ENCODE results near the gene PLCH2.

The PLCH2 gene

GRCh38 chr1:2503554-2504224, 27.6 kb downstream of the PLCH2 start:
- Mint-ChIP-seq H3K9me3 (no peaks in the 10 kb centered on the region), H3K27ac (no peak overlapping the region), H3K4me1 (peaks cover 15% of the 10 kb centered on the region), H3K4me3 (no peak overlapping the region), H3K36me3 (peaks cover 25% of the 10 kb centered on the region)
- ATAC-seq (no peak), DNase-seq (ENCODE audit: low spot score in 2 of 2) (no peak)

GRCh38 chr1:2504225-2504948, 28.3 kb downstream of the PLCH2 start:
- ATAC-seq, result no peak
- H3K4me3 Mint-ChIP-seq, result no peak overlapping the region
- DNase-seq (ENCODE audit: low spot score in 2 of 2), result no peak
- peaks cover 31% of the 10 kb centered on the region for H3K36me3 Mint-ChIP-seq
- no peak overlapping the region for H3K27ac Mint-ChIP-seq
- H3K4me1 Mint-ChIP-seq, result peaks cover 15% of the 10 kb centered on the region
- H3K9me3 Mint-ChIP-seq, result no peaks in the 10 kb centered on the region

GRCh38 chr1:2504949-2505272, 28.8 kb downstream of the PLCH2 start:
- H3K4me3 Mint-ChIP-seq, result no peak overlapping the region
- H3K9me3 Mint-ChIP-seq, result no peaks in the 10 kb centered on the region
- DNase-seq (ENCODE audit: low spot score in 2 of 2) (no peak), ATAC-seq (no peak)
- H3K27ac Mint-ChIP-seq, result no peak overlapping the region
- peaks cover 12% of the 10 kb centered on the region for H3K4me1 Mint-ChIP-seq
- peaks cover 36% of the 10 kb centered on the region for H3K36me3 Mint-ChIP-seq

GRCh38 chr1:2505461-2505994, 29.4 kb downstream of the PLCH2 start:
- Mint-ChIP-seq H3K36me3 (peaks cover 42% of the 10 kb centered on the region), H3K27ac (peak overlapping the region; percentile 32), H3K9me3 (no peaks in the 10 kb centered on the region), H3K4me3 (no peak overlapping the region), H3K4me1 (peaks cover 6% of the 10 kb centered on the region)
- no peak for ATAC-seq
- no peak for DNase-seq (ENCODE audit: low spot score in 2 of 2)

- no peak overlapping the region for H3K4me3 Mint-ChIP-seq
- peak overlapping the region; percentile 45 for H3K27ac Mint-ChIP-seq
- DNase-seq (ENCODE audit: low spot score in 2 of 2), result no peak
- H3K4me1 Mint-ChIP-seq, result no peaks in the 10 kb centered on the region
- peaks cover 45% of the 10 kb centered on the region for H3K36me3 Mint-ChIP-seq
- ATAC-seq, result peak; percentile 2
- no peaks in the 10 kb centered on the region for H3K9me3 Mint-ChIP-seq
Observed at GRCh38 chr1:2506007-2506860, 30.1 kb downstream of the PLCH2 start.

- Mint-ChIP-seq H3K27ac (peak overlapping the region; percentile 45), H3K36me3 (peaks cover 53% of the 10 kb centered on the region), H3K4me3 (no peak overlapping the region), H3K4me1 (no peaks in the 10 kb centered on the region), H3K9me3 (no peaks in the 10 kb centered on the region)
- ATAC-seq, result no peak
- DNase-seq (ENCODE audit: low spot score in 2 of 2), result no peak
Observed at GRCh38 chr1:2506901-2507565, 30.9 kb downstream of the PLCH2 start.

GRCh38 chr1:2507744-2508155, 31.7 kb downstream of the PLCH2 start:
- Mint-ChIP-seq H3K4me1 (no peaks in the 10 kb centered on the region), H3K36me3 (peaks cover 59% of the 10 kb centered on the region), H3K27ac (no peak overlapping the region)

GRCh38 chr1:2508180-2508579, 32.1 kb downstream of the PLCH2 start:
- Mint-ChIP-seq H3K9me3 (no peaks in the 10 kb centered on the region), H3K36me3 (peaks cover 63% of the 10 kb centered on the region), H3K4me3 (no peak overlapping the region), H3K4me1 (no peaks in the 10 kb centered on the region), H3K27ac (no peak overlapping the region)
- DNase-seq (ENCODE audit: low spot score in 2 of 2) (no peak), ATAC-seq (no peak)

More at GRCh38 chr1:2507744-2508155, 31.7 kb downstream of the PLCH2 start:
- H3K4me3 Mint-ChIP-seq, result no peak overlapping the region
- no peak for DNase-seq (ENCODE audit: low spot score in 2 of 2)
- H3K9me3 Mint-ChIP-seq, result no peaks in the 10 kb centered on the region
- ATAC-seq, result no peak

- H3K4me3 Mint-ChIP-seq, result no peak overlapping the region
- DNase-seq (ENCODE audit: low spot score in 2 of 2), result no peak
- no peak for ATAC-seq
- no peaks in the 10 kb centered on the region for H3K4me1 Mint-ChIP-seq
- H3K36me3 Mint-ChIP-seq, result peaks cover 69% of the 10 kb centered on the region
- H3K27ac Mint-ChIP-seq, result no peak overlapping the region
- H3K9me3 Mint-ChIP-seq, result no peaks in the 10 kb centered on the region
Observed at GRCh38 chr1:2508751-2509150, 32.7 kb downstream of the PLCH2 start.

- Mint-ChIP-seq H3K27ac (no peak overlapping the region), H3K36me3 (peaks cover 66% of the 10 kb centered on the region), H3K4me3 (no peak overlapping the region), H3K9me3 (no peaks in the 10 kb centered on the region), H3K4me1 (no peaks in the 10 kb centered on the region)
- DNase-seq (ENCODE audit: low spot score in 2 of 2) (no peak), ATAC-seq (no peak)
Observed at GRCh38 chr1:2509589-2509988, 33.5 kb downstream of the PLCH2 start.

GRCh38 chr1:2510366-2511155, 34.5 kb downstream of the PLCH2 start:
- no peaks in the 10 kb centered on the region for H3K4me1 Mint-ChIP-seq
- no peak overlapping the region for H3K4me3 Mint-ChIP-seq
- no peaks in the 10 kb centered on the region for H3K9me3 Mint-ChIP-seq
- H3K36me3 Mint-ChIP-seq, result peaks cover 75% of the 10 kb centered on the region
- no peak overlapping the region for H3K27ac Mint-ChIP-seq
- no peak for ATAC-seq
- no peak for DNase-seq (ENCODE audit: low spot score in 2 of 2)

GRCh38 chr1:2512862-2513421, 36.9 kb downstream of the PLCH2 start:
- peaks cover 78% of the 10 kb centered on the region for H3K36me3 Mint-ChIP-seq
- no peak overlapping the region for H3K4me3 Mint-ChIP-seq
- no peaks in the 10 kb centered on the region for H3K9me3 Mint-ChIP-seq
- ATAC-seq (no peak), DNase-seq (ENCODE audit: low spot score in 2 of 2) (no peak)
- no peak overlapping the region for H3K27ac Mint-ChIP-seq
- H3K4me1 Mint-ChIP-seq, result no peaks in the 10 kb centered on the region

GRCh38 chr1:2513939-2514652, 38.0 kb downstream of the PLCH2 start:
- Mint-ChIP-seq H3K9me3 (no peaks in the 10 kb centered on the region), H3K27ac (no peak overlapping the region), H3K4me3 (no peak overlapping the region), H3K36me3 (peaks cover 86% of the 10 kb centered on the region), H3K4me1 (no peaks in the 10 kb centered on the region)
- ATAC-seq (no peak), DNase-seq (ENCODE audit: low spot score in 2 of 2) (no peak)
